HG03469 (cell line): ENCODE data around the gene CLEC14A.

ENCODE experiments used
- ATAC-seq: cut with Tn5 transposase; IDR thresholded peaks from one replicate; pipeline ENCODE4 v1.9.1; 2021; ENCODE audit warnings: mild to moderate bottlenecking, moderate library complexity, moderate number of reproducible peaks; ENCODE audit not compliant: unreplicated experiment

CLEC14A gene

GRCh38 chr14:38206689-38207376 is 49.1 kb downstream of the CLEC14A start:
- no peak for ATAC-seq

- no peak for ATAC-seq
Observed at GRCh38 chr14:38205949-38206665, 49.8 kb downstream of the CLEC14A start.

- no peak for ATAC-seq
Observed at GRCh38 chr14:38205119-38205813, 50.6 kb downstream of the CLEC14A start.

- no peak for ATAC-seq
Observed at GRCh38 chr14:38204719-38205115, 51.2 kb downstream of the CLEC14A start.
